22Rv1 (cell line): ENCODE measurements around the gene TNFRSF21.

Experiments
- CTCF ChIP-seq: fragments of 450-650 bp; IDR thresholded peaks from 2 replicates; pipeline ENCODE4 v1.5.1; 2017; ENCODE audit warnings: mild to moderate bottlenecking
- ZFX ChIP-seq: fragments of 450-650 bp; IDR thresholded peaks from 2 replicates; pipeline ENCODE4 v1.6.1; 2017; ENCODE audit warnings: antibody characterized with exemption, borderline replicate concordance

DNA sequence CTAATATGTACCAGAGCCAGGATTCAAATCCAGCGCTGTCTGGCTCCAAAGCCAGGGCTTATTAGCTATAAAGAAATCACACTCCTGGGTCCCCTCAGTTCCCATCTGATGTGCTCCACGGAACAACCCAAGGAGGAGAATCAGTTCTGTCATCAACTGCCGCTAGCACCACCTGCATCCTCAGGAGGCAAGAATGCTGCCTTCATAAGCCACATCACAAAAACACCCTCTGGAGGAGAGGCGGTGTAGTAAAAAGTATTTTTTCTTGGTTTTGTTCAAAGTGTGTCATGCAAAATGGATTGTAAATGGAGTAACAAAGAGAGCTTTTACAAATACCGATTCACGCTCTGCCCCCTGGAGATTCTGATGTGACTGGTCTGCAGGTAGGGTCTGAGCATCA lies 57.1 kb downstream of the TNFRSF21 start:
- TF ChIP-seq CTCF: no peak
- no peak for TF ChIP-seq ZFX
